Iris pigment epithelial cell (primary cell): ENCODE data around the gene BMPR1A.
"Not testable (repeated sequence)": the region's sequence is repeated elsewhere in the genome, so short reads cannot be mapped to it uniquely, and the experiment has no call there.

Source experiments
- DNase-seq: peaks from one replicate; pipeline ENCODE4 v3.0.0-alpha.2; 2011; ENCODE audit warnings: low read depth

The BMPR1A gene

DNA sequence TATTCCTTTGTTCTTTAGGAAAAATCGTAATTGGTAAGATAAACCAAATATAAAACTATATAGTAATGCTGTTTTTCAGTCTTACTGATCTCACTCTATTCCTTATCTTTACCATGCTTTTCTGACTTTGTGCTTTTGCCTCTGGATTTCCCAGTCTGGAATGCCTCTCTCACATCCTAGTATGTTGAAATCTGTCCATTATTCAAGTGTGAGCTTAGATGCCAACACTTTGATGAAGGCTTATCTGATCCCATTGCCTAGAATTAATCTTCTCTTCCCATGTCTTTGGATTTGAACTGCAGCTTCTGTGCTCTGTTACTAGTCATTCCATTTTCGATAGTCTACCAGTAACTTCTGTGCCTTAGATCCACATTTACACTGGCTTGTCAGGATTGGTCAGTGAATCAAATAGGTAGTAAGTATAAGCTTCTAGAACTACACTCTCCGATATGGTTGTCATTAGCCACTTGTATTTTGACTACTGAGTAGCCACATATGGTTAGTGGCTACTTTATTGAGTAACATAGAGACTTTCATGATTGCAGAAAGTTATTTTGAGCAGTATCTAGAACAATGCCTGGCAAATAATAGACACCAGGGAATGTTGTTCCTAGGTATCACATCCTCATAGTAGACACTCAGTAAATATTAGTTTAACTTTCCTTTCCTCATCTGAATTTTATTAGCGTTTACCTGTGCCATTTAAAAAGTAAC lies 92.9 kb downstream of the BMPR1A start:
- no peak for DNase-seq

DNA sequence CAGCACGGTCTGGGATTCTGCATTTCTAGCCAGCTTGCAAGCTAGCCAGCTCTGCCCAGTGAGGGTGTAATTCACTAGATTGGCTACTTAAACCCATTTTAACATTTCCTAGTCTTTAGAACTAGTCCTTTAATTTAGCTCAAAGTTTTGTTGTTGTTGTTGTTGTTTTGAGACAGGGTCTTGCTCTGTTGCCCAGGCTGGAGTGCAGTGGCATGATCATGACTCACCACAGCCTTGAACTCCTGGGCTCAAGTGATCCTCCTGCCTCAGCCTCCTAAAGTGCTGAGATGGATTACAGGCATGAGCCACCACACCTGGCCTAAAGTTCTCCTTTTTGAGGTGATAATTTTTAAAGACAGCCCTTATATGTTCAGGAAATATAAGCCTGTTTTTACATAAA lies 94.1 kb downstream of the BMPR1A start:
- no peak for DNase-seq

DNA sequence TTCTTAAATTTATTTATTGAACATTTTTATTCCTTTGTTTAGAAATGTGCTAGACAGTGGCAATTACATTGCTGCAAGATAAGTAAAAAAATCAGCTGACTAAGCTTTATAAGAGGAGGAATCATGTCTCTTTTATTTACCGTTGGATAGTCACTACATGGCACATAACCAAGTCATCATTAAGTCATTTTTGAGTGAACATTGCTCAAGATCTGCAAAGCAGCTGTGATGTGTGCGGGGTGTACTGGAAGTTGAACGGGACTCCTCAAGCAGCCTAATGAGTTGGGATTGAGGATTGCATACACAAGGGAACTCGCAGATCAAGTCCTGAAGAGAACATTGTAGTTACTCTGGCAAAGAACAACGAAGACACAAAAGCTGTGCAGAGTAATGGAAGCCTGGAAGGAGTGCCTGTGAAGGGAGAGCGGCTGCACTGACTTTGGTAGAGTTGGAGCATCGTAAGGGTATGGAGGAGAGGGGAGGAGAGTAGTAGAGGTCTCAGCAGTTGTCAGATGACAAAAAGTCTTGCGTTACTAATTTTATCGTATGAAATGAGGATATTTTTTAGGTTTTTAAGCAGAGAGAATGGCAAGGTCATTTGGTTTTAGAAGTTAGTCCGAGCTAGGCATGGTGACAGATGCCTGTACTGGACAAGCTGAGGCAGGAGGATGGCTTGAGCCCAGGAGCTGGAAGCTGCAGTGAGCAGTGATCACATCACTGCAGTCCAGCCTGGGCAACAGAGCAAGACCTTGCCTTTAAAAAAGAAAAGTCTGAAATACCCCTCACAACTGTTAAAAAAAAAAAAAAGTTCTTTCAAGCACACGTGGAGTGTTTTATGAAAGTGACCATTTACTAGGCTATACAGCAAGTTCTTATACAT lies 95.1 kb downstream of the BMPR1A start:
- peak; percentile 85 for DNase-seq

- DNase-seq: not testable (repeated sequence)
Observed at GRCh38 chr10:86853582-86853981, 97.2 kb downstream of the BMPR1A start.

GRCh38 chr10:86855513-86855912 lies 99.1 kb downstream of the BMPR1A start:
- DNase-seq: no peak

DNA sequence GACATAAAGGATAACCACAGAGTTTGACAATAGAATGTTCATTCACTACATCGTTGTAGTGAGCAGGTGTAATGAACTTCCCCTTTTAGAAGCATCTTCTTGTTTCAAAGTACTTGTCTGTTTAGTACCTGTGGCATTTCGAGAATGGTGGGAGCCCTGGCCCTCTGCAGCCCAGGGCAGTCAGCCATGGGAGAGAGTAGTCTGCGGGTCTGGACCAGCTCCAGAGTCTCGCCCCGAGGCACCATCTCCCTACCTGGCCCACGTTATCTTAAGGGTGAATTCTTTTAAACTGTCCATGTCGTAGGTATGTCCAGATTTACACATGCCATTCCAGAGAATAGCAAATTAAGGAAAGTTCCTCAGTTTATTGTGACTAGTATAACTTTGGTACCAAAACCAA lies 99.7 kb downstream of the BMPR1A start:
- no peak for DNase-seq

DNA sequence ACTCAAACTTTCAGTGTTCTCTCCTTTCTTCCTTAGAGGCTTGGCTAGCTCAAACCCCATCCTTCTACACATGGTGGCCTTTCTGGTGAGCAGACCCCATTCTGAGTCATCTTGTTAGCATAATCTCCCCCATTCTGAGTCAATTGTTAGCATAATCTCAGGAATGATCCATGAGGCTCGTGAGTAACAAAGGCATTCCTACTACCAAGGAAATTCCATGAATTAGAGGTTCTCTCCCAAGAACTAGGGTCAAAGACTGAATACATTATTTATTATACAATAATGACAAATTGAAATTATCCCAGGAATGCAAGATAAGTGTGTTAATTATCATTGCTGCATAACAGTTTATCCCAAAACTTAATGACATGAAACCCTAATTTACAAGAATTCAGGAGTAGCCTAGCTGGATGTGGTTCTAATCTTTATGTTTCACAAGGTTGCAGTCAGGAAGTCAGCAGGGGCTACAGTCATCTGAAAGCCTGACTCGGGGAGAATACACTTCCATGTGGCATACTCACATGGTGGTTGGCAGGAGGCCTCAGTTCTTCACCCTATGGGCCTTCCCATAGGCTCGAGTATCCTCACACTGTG lies 100.8 kb downstream of the BMPR1A start:
- peak; percentile 63 for DNase-seq

GRCh38 chr10:86858011-86858410 lies 101.6 kb downstream of the BMPR1A start:
- DNase-seq: no peak

GRCh38 chr10:86861351-86861750 lies 104.9 kb downstream of the BMPR1A start:
- DNase-seq: no peak

- DNase-seq: no peak
Observed at GRCh38 chr10:86862373-86862772, 106.0 kb downstream of the BMPR1A start.

DNA sequence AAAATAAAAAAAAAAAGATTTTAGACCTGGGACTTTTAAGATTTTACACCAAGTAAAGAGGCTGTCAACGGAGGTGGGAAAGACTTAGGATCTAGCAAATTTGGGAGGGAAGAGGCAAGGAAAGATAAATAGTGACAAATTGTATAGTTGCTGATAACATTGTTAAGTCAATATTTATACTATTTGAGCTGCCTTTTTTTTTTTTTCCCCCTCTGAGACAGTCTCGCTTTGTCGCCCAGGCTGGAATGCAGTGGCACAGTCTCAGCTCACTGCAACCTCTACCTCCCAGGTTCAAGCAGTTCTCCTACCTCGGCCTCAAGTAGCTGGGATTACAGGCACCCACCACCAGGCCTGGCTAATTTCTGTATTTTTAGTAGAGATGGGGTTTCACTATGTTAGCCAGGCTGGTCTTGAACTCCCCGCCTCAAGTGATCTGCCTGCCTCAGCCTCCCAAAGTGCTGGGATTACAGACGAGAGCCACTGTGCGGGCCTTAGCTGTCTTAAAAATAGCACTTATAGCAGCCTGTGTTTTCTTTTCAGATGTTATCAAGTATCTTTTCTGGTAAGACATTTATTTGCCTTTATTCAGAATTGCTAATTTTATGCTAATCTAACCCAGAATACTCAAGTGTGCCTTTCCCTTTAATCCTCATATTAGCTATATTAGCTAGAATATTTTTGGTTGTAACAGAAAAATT lies 106.5 kb downstream of the BMPR1A start:
- DNase-seq: no peak

- no peak for DNase-seq
Observed at GRCh38 chr10:86863484-86863842, 107.0 kb downstream of the BMPR1A start.

GRCh38 chr10:86865011-86865811 lies 108.8 kb downstream of the BMPR1A start:
- DNase-seq: not testable (repeated sequence)

GRCh38 chr10:86867149-86867548 lies 110.7 kb downstream of the BMPR1A start:
- no peak for DNase-seq

GRCh38 chr10:86868353-86868752 lies 111.9 kb downstream of the BMPR1A start:
- peak; percentile 56 for DNase-seq

GRCh38 chr10:86870679-86871078 lies 114.3 kb downstream of the BMPR1A start:
- no peak for DNase-seq

DNA sequence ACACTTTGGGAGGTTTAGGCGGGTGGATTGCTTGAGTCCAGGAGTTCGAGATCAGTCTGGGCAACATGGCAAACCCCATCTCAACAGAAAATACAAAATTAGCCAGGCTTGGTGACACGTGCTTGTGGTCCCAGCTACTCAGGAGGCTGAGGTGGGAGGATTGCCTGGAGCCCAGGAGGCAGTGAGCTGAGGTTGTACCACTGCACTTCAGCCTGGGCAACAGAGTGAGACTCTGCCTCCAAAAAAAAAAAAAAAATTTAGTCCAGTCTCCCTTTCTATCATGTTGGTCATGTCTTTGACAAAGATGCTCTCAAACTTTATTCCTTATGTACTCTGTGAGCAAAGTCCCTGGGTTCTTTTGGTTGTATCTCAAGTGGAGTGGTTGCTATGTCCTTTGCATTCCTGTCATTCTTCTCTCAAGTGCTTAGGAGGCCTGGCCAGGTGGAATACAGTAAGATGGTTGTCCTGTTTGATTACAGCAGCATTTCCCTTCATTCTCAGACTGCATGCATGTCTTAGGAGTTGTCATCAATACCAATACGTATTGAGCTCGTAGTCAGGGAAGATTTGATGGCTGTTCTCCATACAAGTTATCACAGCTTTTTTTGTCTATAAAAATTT lies 115.3 kb downstream of the BMPR1A start:
- DNase-seq: no peak

DNA sequence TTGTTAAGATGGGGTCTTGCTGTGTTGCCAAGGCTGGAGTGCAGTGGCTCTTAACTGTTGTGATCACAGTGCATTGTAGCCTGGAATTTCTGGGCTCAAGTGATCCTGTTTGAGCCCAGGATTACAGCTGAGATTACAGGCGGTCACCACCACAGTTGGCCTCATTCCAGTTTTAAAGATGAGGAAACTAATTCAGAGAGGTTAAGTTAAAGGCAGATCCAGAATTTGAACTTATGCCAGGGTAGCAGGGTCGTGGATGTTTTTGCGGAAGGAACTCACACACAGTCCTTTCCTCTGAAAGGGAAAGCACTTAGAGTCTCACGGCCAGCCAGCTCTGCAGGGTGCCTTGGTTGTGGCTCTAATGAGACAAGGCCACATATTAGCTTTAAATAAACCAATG lies 116.3 kb downstream of the BMPR1A start:
- DNase-seq: peak; percentile 71

- peak; percentile 89 for DNase-seq
Observed at GRCh38 chr10:86876748-86877147, 120.3 kb downstream of the BMPR1A start.

- no peak for DNase-seq
Observed at GRCh38 chr10:86878983-86879713, 122.7 kb downstream of the BMPR1A start.
